Measurements from ENCODE around the gene SRGAP1.

The SRGAP1 gene

DNA sequence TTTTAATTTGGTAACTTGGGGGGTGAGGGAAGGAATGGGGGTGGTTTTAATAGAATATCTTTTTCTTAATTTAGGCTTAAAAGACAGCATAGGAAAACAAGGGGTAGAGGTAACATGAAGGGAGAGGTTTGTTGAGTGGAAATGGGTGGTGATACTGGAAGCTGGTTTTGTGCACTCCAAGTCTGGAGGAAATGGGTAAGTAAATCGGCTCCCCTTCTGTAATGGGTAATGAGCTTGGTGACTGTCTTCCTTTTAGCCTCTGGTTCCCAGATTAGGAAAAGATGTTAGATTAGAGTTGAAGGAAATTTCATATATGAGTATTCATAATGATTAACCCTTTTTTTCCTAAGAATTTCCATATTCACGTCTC, 122.1 kb downstream of the SRGAP1 start:
- DNase-seq (ENCODE audit: low spot score): no peak

DNA sequence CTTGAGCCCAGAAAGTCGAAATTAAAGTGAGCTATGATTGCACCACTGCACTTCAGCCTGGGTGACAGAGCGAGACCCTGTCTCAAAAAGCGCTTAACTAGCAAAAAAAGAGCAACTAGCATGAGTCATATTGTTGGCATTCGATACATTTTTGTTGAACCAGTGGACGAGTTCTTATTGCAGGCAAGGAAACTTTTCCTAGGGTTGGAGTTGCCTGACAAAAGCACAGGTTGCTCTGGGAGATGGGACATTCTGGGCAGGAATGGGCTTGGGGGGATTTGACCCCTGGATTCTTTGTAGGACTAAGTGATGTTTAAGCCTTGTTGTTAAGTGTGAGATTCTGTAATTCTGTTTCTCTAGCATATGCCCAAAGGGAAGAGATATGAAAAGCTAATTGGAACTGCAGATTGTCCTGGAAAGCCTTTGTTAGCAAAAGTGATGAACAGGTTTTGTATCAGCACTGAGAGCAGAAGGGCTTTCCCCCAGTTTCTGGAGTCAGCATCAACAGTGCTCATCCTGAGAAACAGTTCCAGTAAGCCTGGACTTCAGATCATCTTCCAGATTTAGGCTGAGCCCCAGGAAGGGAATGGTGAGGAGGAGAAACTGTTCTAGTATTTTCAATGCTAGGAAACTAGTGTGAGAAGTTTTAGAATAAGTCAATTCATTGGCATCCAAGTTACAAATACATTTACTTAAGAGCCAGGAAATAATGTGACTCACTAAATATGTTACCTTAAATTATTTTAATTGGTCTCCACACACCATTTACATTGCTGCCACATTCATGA, 123.1 kb downstream of the SRGAP1 start:
- DNase-seq (ENCODE audit: low spot score): no peak

DNA sequence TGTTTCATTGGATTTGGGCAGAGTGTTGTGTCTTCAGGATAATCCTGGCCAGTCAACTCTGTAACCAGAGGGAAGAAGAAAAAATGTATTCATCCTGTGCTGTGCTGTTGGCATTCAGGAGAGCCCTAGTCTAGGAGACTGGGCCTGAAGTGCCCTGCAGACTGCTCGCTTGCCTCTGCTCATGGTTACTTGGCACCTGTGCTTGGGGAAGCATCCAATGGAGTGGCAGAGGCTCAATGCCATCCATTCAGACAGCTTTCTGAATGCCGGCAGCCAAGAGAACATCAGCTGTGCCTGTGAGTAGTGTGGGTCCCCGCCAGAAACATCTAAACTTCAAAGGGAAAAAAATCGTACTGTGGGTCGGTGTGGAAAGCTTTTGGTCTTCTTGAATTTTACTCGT, 124.2 kb downstream of the SRGAP1 start:
- no peak for DNase-seq (ENCODE audit: low spot score)

DNA sequence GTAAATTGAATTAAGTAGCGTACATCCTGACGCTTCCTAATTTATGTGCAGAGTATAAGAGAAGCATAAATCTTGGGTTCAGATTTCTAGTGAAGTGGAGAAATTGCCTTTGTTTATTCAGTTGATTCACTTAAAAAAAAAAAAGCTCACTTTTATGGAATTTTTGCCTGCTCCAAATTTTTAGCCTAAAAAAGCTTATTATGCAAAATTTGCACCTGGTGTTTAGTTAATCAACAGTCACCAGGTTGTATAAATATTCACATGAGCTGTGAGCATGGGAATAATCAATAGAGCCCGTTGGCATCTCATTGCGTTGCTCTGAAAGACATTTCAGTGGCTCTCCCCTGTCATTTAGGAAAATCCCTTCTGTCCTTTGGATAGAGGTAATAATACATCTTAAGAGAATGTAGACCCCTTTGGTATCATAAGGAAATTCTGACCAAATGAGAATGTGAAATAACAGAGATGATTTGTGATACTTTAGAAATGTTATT, 132.4 kb downstream of the SRGAP1 start:
- DNase-seq (ENCODE audit: low spot score): no peak

DNA sequence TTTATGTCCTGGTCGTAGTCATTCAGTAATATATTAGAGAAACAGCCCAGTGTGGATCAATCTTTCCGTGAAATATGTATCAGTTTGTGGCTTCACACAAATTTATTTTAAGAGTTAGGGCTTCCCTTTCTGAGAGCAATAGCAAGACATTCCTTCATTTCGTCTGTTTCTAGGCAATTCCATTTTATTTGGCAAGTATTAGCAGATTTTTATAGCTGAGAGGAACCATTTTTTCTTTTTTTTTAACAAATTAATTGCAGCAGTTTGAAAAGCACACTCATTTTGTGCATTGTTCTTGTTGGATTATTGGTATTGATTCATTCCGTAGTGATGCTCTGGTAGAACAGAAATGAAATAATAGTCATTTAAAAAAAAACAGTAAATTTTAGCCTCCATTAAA, 132.9 kb downstream of the SRGAP1 start:
- DNase-seq (ENCODE audit: low spot score): no peak

DNA sequence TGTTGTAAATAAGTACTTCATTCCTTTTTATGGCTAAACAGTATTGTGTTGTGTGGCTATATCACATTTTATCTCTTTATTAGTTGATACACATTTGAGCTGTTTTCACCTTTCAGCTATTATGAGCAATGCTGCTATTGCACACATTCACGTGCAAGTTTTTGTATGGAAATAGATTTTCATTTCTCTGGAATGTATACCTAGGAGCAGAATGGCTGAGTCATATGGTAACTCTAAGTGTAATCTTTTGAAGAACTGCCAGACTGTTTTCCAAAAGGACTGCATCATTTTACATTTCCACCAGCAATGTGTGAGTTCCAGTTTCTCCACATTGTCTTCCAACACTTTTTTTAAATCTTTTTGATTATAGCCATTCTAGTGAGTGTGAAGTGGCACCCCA, 134.0 kb downstream of the SRGAP1 start:
- no peak for DNase-seq (ENCODE audit: low spot score)

DNA sequence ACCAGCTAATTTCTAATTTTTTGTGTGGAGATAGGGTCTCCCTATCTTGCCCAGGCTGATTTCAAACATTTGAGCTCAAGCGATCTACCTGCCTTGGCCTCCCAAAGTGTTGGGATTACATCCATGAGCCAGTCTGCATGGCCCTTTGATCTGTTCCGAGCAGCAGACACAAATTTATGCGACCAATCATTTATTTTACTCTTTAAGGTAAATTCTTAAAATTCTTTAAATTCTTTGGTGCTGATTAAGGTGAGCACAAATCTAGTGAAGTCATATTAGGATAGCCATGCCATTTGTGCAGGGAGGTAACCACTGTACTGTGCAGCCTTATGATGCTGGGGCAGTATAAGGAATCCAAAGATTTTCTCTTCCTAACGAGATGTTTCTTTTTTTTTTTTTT, 135.7 kb downstream of the SRGAP1 start:
- no peak for DNase-seq (ENCODE audit: low spot score)

DNA sequence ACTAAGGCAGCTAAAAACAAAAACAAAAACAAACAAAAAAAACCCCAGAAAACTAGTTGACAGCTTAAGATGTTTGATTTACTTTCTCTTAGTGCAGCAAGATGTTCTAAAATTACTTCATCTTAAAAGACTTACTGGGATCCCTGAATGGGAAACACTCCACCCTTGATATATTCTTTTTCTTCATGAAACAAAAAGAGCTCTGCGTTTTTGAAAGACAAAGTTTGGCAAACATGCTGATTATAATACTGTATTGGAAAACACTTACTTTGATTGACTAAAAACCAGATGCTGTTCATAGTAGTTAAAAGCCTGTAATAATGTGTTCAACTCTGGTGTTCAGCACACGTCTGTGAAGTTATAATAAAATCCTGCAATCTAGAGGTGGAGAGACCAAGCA, 136.8 kb downstream of the SRGAP1 start:
- no peak for DNase-seq (ENCODE audit: low spot score)

DNA sequence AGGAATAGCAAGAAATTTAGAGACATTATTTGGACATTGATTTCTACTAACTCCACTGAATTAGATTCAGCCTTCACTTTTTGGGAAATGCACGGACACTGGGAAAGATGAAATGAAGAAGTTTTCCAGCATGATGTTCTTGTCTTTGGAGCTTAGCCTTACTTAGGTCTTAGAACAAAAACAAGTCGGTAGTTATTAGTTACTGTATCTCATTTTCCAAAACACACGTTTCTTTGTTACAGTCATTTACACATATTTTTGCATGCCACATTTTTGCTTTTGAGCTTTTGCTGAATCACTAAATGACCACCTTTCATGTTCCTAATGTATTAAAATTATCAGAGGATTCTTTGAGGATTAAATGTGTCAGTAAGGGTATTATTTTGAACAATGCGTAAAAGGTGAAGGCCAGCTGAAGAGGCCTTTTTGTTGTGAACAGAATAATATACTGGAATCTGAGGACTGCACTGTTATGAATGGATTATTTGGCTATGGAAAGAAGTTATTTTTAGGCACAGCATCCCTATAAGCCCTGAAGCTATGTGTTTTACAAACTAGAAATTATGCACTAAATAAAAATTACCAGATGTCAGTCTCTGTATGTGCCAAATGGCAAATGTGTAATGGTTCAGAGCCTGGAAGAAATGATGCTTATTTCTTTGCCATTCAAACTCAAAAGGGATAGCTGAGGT, 138.2 kb downstream of the SRGAP1 start:
- DNase-seq (ENCODE audit: low spot score): no peak

DNA sequence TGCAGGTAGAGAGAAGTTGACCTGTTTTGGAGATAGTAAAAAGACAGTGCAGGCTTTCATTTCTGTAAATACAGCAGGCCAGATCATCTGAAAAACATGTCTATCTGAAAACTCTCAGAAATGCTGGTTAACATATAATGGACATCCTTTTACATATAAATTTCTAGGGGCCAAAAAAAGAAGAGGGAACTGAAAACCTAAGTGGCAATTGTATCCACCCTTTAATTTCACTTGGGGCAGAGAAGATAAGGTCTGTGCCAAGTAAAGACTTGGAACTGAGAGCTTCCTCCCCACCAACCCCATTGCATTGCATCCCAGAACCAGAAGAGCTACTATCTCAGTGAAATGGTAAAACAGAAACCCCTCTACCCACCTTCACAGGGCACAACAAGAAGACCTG, 141.0 kb downstream of the SRGAP1 start:
- DNase-seq (ENCODE audit: low spot score): no peak

DNA sequence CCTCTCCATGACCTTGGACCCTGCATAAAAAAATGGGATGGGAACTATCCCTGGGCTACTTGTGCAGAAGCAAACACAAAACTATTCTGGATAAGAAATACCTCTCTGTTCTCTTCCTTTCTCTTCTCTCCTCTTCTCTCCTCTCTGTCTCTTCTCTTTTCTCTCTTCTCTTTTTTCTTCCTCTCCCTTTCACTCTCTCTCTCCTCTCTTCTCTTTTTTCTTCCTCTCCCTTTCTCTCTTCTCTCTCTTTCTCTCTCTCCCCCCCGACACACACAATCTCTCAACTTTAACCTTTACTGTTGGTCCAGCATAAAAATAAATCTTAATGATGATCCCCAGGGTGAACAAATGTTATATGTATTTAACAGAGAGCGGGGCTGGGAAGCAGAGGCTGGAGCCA, 141.4 kb downstream of the SRGAP1 start:
- no peak for DNase-seq (ENCODE audit: low spot score)

DNA sequence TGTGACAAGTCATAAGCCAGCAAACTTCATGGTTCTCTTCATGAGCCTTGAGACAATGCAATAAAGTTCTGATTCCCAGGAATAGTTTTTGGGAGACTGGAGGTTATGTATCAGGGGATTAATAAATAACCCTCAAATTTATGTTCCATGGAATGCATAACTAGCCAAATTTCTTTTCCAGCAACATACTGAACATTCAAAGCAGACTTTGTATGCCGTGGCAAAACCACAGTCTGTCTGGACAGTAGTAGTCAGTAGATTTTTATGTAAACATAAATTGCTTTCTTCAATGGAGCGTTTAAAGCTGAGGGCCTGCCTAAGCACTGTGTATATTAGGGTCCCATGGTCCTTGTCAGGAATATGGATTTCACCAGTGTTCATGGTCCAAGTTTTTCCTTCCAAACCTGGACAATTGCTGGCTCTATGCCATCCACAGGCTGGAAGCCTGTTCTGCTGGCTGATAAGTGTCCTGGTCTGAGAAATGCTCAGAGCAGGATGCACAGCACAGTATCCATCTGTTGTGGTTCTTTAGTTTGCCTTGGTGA, 144.9 kb downstream of the SRGAP1 start:
- DNase-seq (ENCODE audit: low spot score): no peak

DNA sequence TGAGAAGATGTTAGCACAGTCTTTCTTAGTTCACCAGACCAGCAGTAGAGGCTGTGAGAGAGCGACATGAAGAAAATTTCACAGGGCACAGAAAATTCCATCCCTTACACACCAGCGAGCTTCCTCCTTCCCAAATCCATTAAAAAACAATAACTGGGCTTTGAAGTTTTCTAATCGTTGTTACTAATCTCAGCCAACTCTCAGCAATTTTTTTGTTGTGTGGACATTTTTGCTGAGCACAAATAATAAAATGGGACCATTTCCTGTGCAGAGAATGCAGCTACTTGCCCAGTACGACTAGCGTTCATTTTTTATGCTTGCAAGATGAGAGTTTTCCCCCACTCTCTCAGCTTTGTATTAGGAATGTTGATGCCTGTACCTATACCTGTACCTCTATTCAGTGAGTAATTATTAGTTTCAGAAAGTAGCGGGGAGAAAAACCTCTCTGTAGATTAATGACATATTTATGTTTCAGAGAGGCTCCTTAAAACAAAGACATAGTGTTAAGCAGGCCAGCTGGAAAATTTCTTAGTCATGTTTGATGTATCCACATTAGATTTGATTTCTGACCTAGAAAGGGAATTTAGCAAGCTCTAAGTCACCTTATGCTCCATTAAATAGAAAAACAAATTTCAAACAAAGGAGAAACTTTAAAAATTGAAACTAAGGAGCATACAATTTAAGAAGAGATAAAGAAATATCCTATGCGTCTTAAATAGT, 146.5 kb downstream of the SRGAP1 start:
- DNase-seq (ENCODE audit: low spot score): no peak

DNA sequence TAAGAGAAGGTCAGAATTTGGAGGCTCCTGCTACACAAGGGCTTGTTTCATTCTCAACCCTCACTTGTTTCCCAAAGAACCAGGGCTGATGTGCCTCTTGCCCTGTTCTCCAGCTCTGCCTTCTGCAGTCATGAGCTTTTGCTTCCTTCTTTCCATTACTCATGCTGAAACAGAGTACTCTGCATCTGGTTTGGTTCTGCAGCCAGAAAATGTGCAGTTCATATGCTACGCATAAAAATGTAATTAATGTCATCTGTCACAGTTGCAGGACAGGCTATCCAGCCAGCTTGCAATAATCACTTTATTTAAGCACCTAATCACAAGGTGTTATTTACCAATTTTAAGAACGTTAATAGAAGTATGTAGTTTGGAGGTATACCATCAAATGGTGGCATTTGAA, 150.2 kb downstream of the SRGAP1 start:
- no peak for DNase-seq (ENCODE audit: low spot score)

DNA sequence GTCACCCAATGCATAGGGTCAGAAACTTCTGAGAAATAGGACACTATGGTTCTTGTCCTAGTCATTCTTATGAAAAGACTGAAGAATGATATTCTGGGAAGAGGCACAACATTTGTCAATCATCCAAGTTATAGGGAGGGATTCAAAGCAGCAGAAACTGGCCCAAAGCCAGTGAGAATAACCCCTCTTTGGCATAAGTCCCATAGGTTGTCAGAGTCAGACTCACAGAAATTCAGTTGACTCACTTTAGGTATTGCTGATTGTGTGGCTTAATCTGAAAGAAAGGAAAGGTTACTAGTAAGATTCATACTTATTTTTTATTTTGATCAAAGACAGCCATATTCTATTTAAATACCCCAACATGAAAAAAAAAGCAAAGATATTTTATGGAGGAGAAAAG, 151.0 kb downstream of the SRGAP1 start:
- DNase-seq (ENCODE audit: low spot score): no peak

DNA sequence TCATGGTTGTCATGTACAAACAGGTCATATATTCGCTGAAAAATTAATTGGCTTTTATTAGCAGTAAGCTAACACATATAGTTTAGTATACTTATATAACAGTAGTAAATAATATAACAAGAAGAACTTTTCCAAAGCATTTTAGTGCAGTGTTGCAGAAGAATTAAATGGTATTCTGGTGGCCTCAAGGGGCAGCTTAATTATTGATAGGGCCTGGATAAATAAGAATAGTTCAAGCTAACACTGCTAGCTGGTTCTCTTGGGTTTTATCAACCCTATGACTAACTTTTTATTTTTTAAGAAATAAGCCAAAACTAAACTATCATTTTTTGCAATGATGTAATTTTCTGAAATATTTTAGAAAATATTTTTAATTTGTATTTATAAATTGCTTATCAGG, 152.1 kb downstream of the SRGAP1 start:
- DNase-seq (ENCODE audit: low spot score): no peak

DNA sequence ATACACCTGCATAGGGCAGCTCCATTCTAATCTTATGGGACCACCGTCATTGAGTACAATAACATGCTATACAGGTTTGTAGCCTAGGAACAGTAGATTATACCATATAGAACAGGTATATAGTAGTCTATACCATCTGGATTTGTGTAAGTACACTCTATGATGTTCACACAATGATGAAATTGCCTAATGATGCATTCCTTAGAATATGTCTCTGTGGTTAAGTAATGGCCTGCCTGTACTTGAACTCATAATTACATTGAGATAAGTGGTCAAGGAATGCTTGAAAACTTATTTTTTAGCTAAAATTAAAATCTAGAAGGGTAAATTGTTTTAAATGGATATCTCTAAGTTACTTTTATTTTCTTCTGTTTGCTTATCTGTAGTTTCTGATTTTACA, 152.7 kb downstream of the SRGAP1 start:
- DNase-seq (ENCODE audit: low spot score): no peak

DNA sequence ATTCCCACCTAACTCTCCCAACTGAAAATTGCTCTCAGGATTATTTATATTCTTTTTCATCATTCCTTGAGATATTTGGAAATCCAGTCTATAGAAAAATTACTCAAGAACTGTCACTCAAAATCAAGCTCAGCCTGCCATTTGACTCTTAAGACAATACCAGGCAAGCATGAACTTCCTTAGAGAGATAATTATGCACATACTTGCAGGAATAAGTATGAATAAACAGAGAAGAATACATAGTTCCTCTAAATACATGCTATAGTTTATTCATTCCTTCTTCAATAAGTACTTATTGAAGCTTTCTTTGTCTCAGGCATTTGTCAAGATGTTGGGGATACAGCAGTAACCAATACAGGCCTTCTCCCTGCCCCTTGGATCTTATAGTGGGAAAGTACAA, 154.1 kb downstream of the SRGAP1 start:
- no peak for DNase-seq (ENCODE audit: low spot score)

DNA sequence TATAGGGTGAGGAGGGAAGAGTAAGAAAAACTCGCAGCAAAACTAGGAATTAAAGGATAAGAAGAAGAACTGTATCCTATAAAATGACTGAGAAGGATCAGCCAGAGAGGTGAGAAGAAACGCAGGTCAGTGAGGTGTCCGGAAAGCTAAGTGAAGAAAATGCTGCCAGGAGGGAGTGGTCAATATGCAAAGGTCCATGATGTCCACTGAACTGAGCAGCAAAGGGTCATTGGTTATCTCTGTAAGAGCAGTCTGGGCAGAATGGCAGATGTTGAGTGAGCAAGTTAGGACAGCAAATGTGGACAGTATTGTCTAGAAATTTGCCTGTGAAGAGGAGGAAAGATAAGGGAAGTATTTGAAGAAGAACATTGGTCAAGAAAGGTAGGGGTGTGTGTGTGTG, 155.4 kb downstream of the SRGAP1 start:
- no peak for DNase-seq (ENCODE audit: low spot score)

DNA sequence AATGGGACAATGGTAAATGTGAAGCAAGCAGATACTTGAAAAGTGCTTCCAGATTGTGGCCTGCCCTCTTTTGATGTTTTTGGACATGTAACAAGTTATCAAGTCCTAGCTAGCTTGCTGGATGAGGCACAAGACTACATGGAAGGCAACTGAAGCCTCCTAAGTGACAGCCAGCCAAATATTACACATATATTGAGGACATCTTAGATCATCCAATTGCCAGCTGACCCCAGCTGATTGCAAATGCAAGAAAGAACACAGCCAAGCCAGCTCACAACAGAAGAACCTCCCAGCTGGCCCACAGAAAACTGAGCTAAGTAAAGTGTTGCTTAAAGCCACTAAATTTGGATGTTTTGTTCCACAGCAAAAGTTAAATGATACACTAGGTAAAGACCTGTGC, 156.9 kb downstream of the SRGAP1 start:
- DNase-seq (ENCODE audit: low spot score): no peak

DNA sequence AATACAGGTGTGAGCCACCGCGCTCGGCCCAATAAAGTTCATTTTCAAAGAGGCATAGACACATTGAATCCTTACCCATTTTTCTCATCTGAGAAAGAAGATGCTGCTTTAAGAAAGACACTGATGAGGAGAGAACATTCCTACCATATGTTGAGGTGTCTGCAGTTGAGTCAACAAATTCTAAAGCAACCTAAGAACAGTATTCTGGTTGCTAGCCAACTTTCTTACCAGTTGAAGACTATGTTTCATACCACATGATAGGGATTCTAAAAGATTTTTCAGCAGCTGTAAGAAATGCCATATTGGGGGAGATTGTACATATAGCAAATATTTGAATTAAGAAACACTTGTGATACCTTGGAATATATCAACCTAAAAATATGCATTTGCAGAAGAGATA, 160.1 kb downstream of the SRGAP1 start:
- DNase-seq (ENCODE audit: low spot score): no peak

DNA sequence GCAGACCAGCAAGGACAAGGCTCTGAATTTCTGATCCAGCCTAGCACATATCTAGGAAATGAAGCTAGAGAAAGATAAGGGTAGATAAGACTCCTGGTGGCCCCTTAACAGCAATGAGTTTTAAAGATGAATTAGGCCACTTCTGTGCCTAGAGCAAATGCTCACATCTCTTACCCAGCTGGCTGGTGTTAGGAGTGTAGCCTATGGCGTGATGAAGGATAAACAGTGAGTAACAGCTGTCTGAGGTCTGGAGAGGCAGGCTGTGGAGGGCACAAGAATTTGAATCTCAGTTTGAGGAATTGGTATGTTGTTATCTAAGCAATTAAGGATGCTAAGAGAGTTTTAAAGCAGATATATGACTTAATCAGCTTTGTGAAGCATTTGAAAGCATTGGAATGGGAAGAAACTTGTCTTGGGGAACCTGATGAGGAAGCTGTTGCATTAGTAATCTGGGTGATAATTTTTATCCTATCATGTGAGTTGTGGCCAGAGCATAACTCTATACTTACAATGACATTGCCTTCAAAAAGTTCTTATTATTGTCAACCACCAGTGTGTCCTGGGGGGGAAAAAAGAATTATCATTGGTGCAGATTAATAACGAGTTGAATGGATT, 161.8 kb downstream of the SRGAP1 start:
- DNase-seq (ENCODE audit: low spot score): no peak

Measured in activated CD4-positive, alpha-beta T cell treated with anti-CD3 and anti-CD28 coated beads, Interleukin-2, Interleukin-4, amounts not matched to agents 100 ng/mL and 50 ng/mL, durations not matched to agents 16 hours and 8 hours (primary cell).